GM18519 (cell line): ENCODE measurements around the gene PSMD14.
A peak's percentile ranks its signal among the peaks of the same experiment; 100 is the strongest.

ENCODE experiments used
- ATAC-seq: cut with Tn5 transposase; IDR thresholded peaks from one replicate; pipeline ENCODE4 v1.9.1; 2021; ENCODE audit warnings: mild to moderate bottlenecking, moderate library complexity; ENCODE audit not compliant: unreplicated experiment, low FRiP score

PSMD14 gene

GRCh38 chr2:161374446-161374845 lies 66.2 kb downstream of the PSMD14 start:
- ATAC-seq: no peak

DNA sequence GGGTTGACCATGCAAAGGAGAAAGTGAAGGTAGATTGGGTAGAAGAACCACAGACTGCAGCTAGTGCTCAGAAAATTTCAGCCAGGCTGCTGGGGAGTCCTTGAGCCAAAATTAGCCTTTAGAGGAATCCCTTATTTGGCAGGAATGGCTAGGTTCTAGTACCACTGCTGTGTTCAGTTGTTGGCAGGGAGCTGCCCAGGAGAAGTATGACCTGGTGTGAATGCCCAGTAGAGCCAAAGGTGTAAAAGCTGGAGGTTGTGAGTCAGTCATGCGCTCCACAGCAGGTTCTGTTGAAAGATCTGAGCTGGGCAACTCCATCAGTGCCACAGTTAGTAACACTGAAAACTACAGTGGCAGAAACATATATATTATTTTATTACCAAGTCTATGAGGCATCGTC lies 71.5 kb downstream of the PSMD14 start:
- ATAC-seq: no peak

DNA sequence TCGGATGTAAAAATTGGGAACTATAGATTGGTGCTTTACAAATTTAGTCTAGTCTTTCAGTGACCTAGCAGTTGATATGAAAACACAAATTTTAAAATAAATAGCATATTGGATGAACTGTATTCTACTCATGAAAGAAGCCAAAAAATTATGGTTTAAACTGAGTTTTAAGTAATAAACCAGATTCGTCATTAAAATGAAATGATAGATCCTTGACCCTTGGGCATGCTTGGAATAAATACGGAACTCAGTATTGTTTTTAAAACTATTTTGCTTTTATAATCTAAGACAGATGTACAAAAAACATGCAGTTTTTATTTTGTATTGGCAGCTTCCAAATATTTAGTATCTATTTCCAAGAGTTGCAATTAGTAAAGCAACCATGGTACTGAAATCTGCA lies 73.3 kb downstream of the PSMD14 start:
- ATAC-seq: no peak

DNA sequence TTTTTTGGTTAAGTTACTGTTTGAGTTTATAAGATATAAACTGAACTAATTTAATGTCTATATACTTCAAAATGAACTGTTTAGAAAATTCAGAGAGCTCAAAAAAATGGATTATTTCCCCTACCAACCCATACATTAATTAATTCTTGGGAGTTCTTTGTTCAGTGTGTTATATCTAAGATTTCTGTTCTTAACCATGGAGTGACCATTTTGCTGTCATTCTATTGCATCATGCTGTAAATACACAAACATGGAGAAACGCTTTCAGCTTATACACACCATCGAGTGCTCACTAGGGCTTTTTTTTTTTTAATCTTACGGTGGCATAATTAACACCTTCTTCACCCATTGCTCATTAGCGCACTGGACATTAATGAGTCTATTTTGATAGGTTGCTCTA lies 74.5 kb downstream of the PSMD14 start:
- no peak for ATAC-seq

DNA sequence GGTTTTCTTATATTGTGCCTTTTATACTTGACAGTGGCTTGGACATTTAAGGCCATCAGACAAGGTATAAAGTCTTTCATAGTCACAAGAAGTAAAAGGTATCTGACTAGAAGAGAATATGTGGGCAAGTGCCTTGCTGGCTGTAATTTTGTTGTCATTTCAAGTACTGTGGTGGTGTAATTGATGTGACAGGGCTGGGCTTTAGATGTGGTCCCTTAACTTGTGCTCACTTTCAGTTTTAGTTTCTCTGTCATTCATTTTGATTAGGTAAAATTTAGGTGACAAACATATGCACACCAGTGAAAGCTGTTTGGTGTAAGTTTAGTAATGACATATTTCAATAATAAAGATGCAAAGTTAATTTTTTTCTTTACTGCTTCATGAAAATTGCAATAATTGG lies 76.6 kb downstream of the PSMD14 start:
- peak; percentile 65 for ATAC-seq

GRCh38 chr2:161386228-161386824 lies 78.1 kb downstream of the PSMD14 start:
- ATAC-seq: peak; percentile 42

DNA sequence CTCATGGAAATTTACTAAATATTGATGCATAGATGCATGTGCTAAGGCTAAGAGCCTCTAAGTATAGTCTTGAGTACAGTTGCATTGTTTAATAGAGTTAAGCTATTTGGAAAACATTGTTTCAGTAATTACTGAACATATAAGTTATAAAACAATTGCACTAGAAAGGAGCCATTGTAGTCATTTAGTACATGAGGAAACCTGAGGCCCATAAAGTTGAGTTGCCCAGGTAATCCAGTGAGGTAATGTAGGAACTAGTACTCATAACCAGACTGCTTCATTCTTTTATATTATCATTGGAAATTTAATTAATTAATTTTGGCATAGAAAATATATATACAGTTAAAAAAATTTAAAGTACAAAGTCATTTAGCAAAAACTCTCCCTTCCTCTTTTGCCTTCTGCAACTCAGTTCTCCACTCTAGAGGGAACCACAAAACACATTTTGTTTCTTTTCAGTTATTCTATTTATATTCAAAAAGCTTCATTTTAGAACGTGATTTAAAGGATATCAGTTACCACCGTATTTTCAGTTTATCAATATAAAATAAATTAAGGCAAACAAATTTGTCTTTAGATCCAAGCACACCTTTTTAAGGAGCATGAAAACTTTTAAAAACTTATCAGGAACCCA lies 80.0 kb downstream of the PSMD14 start:
- peak; percentile 28 for ATAC-seq

- no peak for ATAC-seq
Observed at GRCh38 chr2:161391737-161392506, 83.7 kb downstream of the PSMD14 start.

- ATAC-seq: no peak
Observed at GRCh38 chr2:161400076-161400475, 91.9 kb downstream of the PSMD14 start.

DNA sequence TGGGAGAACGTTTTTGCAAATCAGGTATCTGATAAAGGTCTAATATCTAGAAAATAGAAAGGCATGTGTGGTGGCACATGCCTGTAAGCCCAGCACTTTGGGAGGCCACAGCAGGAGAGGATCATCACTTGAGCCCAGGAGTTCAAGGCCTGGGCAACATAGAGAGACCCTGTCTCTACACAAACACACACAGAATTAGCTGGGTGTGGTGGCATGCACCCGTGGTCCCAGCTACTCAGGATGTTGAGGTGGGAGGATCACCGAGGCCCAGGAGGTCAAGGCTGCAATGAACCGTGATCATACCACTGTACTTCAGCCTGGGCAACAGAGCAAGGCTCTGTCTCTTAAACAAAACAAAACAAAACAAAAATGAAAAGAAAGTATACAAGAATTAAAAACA lies 94.1 kb downstream of the PSMD14 start:
- ATAC-seq: no peak

GRCh38 chr2:161406316-161406715 lies 98.1 kb downstream of the PSMD14 start:
- ATAC-seq: no peak

- no peak for ATAC-seq
Observed at GRCh38 chr2:161407597-161407996, 99.4 kb downstream of the PSMD14 start.

- no peak for ATAC-seq
Observed at GRCh38 chr2:161409308-161409907, 101.2 kb downstream of the PSMD14 start.

GRCh38 chr2:161412346-161412745 lies 104.1 kb downstream of the PSMD14 start:
- no peak for ATAC-seq

DNA sequence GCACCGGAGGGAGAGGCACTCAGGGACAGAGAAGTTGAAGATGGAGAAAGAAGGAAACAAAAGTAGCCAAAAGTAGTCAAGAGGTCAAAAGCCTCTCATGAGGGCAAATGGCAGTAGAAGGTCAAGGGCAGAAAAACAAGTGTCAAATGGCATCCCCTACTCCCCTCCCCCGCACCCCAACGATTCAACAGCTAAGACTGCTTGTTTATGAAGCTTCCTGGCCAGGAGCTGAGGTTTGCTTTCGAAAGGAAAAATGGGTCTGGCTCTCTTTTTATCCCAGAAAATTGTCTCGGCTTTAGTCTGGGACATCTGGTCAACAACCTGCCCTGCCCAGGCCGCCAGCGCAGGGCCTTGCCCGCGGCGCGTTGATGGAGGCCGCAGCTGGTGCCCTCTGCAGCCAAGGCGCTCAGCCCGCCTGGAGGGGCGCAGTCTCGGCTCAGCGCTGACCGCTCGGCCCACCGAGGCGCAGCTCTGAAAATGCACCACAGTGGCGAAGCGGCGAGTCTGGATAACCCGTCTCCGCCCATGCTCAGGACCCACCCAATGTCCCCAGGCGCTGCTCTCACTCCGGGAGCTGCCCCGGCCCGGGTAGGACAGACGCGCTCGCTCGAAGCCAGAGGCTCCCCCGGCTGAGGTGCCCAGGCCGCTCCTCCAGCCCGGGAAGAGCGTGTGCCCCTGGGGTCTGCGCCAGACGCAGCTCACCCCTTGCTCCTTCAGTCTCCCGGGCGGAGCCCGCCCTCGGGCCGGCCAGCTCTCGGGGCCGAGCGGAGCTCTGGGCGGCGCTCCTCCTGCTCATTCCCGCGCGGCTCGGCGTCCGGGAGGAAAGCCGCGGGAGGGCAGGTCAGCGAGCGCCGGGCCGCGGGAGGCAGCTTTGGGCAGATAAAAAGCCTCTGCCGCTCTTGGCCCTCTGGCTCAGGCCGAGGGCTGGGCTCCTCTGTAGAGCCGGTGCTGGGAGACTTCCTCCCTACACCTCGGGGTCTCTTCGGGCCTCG lies 106.1 kb downstream of the PSMD14 start:
- no peak for ATAC-seq

DNA sequence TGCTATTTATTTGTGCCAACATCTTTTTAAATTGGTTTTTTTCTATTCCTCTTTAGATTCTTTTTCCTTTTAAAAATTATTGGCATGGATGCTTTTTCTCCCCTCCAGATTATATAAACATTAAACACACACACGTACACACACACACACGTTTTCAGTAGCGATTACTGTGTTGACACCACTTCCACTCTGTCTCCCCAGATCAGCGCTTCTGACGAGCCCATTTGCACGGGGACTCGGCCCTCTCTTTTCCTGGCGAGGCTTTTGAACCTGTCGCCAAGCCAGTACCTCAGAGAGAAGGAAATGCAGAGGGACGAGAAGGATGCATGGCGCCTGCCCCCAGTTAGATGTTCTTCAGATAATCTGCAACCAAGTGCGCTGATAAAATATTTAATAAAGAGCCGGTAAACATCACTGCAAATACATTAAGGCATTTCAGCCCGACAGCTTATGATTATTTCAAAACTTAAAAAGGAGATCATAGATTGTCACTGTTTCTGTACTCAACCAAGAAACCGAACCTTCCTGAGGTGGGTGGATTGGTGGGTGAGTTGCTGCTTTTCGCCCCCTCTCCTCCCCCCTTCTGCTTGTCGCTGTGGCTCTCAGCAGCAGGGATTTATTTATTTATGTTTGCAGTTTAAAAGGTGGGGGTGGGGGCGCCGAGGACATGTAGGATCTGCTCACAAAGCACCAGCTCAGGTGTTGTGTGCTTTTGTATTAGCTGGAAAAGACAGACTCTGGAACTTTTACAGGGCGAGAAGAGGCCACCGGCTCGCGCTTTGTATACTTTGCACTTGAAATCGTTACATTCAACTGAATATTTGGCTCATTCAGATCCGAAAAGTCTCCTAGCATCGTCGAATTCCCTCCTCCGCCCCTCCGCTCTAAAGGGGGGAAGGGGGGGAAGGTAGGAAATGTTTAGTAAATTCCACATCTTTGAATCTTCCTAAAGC lies 107.1 kb downstream of the PSMD14 start:
- no peak for ATAC-seq

- no peak for ATAC-seq
Observed at GRCh38 chr2:161415987-161416707, 107.9 kb downstream of the PSMD14 start, which contains the start of gene TBR1. Gene TBR1 (plus strand): TSS chr2:161416297. CDS start chr2:161416411, 114 bp downstream.

- no peak for ATAC-seq
Observed at GRCh38 chr2:161416708-161417437, 108.6 kb downstream of the PSMD14 start.
